Astrocyte of the hippocampus (primary cell): ENCODE measurements around the gene KCTD1.

Experiments
- DNase-seq: peaks from one replicate; pipeline ENCODE4 v3.0.0; 2011; ENCODE audit warnings: low read depth, low spot score

Gene KCTD1

DNA sequence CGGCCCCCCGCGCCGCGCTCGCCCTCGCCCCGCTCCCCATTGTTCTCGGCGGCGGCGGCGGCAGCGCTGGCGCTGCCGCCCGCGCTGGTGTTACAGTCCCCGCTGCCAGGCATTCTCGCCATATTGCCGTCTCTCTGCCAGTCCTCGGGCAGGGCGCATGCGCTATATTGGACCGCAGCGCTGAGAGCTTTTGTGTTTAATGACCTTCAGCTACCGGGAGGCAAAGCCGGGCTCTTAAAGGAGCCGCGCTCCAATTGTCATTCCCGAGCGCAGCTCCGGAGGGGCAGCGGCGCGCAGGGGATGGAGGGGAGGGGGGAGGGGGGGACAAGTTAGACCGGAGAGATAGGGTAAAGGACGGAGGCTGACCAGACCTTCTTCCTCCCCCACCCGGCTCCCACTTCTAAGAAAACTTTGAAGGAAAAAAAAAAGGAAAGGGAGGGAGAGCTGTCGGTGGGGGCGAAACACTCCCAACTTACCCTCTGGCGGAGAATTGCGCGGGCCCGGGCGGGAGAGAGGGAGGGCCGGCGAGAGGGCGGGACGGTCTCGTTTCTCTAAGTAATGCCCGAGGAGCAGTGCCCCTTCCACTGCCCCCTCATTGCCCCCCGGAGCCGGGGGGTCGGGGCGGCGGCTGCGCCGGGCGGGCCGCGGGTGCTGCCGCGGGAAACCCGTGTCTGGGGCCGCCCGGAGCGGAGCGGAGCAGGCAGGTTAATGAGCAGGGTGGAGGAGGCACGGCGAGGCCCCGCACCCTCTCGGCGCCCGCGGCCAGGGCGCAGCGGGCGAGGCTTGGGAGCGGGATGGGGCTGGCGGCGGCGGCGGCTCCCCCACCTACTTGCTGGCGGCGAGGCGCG is at the start of gene KCTD1:
KCTD1 (minus strand) TSS at position 139 of the 848 bp plus-strand sequence; CDS start at position 122, 17 bp downstream.
- DNase-seq: peak; percentile 93

DNA sequence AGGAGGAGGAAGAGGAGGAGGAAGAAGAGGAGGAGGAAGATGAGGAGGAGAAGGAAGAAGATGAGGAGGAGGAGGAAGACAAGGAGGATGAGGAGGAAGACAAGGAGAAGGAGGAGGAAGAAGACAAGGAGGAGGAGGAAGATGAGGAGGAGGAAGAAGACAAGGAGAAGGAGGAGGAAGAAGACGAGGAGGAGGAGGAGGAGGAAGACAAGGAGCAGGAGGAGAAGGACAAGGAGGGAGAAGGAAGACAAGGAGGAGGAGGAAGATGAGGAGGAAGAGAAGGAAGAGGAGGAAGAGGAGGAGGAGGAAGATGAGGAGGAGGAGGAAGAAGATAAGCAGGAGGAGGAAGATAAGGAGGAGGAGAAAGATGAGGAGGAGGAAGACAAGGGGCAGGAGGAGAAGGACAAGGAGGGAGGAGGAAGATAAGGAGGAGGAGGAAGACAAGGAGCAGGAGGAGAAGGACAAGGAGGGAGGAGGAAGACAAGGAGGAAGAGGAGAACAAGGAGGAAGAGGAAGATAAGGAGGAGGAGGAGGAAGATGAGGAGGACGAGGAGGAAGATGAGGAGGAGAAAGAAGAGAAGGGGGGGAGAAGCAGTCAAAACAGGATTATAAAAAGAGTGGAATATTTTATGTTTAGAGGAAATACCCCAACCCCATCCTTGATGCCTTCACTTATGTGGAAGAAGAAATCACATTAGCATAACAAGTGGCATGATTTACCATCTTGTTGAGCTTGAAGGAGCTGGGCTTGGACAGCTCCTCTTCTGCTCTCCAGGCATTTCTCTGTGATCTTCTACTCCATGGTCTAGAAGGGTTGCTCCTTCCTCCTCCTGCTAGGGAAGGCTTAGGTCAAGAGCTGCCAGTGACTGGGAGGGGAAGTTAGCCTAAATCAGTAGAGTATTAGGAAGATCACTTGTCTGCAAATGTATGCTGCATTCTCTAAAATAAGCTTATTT is 45.3 kb upstream of the KCTD1 start:
- no peak for DNase-seq

DNA sequence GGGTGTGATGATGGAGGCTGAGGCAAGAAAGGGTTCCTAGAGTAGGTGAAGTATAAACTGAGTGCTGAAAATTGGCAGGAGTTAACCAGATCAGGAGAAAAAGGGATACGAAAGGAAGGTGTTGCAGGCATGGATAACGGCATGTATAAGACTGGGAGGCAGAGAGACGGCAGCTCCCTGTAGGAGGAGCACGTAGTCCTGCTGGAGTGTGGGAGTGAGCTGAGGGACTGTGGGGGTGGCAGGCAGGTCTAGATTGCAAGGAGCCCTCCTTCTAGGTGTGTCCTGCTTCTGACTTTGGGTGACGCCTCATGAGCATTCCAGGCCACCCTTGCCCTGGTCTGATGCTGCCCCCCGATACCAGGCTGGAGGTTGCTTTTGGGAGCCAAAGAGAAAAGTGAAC is 36.4 kb upstream of the KCTD1 start:
- DNase-seq: no peak

DNA sequence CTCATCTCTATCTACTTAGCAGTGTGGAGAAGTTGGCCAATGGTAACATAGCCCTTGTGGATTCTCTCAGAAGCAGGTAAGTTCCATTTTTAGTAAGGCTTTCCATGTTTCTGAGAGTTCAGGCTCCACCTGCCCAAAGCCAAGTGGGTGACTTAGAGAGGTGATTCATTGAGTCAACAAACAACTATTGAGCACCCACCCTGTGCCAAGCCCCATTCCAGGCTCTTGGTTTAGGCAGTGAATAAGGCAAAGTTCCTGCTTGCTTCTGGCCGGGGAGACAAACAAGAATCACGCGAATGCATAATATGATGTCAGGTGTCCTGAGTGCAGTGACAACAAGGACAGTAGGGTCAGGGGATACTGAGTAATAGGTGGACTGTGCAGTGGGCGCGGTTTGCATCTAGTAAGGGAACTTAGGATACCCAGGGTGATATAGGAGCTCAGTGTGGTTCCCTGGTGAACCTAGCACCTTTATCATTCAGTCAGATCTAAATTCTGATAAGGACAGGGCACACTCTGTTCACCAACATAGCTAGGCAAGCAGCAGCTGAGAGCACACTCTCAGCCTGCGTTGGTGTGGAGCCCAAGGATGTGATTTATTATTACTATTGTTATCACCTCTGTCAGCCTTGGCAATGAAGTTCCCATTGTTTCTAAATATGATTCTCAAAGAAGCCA is 31.7 kb upstream of the KCTD1 start:
- peak; percentile 25 for DNase-seq

DNA sequence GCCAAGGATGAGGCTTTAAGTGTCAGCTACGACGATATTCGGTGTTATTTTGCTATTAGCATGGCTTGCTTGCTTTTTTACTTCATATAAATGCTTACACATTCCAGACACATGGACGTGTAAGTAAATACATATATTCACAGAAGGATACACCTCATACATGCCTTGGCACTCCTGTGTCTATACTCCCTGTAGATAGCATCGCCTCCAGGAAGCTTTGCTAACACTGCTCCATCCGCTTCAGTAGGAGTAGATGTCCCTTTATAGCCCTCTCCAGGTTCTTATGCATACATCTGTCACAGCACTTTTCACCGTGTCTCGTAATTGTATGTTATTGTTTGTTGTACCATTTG is 27.5 kb upstream of the KCTD1 start:
- no peak for DNase-seq

DNA sequence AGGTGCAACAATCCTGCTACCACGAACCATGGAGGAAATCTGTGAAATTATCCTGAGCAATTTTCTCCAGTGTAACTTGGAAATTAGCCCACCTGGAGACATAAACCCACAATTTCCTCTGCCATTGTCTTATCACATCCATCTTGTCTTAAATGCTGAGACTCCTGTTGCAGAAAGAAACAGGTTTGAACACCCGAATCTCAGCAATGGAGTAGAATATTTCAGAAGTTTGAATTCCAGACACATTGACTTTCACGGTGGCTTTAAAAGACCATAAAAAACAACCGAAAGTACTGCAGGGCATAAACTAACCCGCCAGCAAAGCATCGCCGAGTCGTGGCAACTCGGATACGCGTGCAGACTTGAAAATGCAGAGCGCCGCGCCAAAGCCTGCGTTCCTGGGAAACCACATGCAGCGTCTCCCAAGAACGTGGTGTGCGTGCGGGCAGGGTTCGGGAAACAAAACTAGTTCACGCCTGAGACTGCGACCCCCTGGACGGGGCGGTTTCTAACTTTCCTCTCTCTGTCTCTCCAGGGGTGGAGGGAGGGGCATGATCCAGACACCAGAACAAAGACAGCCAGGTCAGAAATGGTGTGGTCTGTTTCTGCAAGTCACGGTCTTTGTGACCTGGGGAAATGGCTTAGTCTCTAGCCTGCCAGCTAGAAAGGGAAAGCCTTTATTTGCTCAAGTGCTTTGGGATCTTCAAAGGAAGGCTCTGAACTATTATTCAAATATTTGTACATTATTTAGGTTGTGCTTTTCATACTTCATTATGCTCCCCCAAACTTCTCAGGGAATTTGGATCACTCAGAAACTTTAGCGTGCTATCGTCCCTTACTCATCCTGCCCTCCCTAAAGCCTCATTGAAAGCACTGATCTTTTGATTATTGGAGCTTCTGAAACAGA is 26.9 kb upstream of the KCTD1 start:
- DNase-seq: peak; percentile 92

DNA sequence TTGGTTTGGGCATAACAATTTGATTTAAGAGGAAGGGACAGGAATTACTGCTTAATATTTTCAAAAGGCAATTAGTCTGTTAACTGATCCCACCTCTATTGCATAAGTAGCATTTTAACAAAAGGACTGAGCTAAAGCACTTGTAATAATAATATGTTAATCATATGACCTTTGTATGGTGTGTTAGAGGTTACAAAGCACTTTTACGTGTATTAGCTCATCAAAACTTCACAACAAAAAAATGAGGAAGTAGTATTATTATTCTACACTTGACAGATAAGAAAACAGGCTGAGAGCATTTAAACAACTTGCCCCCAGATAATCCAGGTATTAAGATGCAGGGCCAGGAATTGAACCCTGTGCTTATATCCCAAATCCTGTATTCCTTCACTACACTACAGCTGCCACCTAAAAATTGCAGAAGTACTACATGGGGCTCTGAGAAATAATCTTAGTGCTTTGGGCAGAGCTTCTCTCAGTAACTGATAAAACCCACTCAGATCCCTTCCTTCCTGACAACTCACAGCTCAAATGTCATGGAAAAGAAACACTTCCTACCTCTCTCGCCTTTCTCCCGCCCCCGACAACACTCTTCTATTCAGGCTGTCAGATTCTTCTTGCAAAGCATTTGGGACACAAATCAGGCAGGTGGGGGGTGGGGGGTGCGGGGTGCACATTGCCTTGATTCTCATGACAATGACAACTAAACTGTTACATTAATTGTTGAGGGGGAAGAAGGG is 20.7 kb upstream of the KCTD1 start:
- no peak for DNase-seq

DNA sequence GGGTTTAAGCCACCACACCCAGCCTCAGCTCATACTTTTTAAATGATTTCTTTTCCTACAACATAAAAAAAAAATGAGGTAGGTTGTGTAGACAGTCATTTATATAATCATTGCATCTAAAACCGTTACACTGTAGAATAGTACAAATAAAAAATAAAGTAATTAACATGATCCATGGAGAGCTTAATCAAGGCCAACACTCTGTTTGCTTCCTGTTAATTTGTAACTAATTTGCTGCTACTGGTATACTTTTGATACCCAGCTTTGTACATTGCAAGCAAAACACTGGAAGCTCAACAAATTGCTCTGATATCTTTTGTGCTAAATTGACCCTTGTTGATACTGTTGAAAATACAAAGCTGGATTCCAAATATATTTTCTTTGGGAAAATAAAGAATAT is 20.2 kb upstream of the KCTD1 start:
- DNase-seq: no peak

DNA sequence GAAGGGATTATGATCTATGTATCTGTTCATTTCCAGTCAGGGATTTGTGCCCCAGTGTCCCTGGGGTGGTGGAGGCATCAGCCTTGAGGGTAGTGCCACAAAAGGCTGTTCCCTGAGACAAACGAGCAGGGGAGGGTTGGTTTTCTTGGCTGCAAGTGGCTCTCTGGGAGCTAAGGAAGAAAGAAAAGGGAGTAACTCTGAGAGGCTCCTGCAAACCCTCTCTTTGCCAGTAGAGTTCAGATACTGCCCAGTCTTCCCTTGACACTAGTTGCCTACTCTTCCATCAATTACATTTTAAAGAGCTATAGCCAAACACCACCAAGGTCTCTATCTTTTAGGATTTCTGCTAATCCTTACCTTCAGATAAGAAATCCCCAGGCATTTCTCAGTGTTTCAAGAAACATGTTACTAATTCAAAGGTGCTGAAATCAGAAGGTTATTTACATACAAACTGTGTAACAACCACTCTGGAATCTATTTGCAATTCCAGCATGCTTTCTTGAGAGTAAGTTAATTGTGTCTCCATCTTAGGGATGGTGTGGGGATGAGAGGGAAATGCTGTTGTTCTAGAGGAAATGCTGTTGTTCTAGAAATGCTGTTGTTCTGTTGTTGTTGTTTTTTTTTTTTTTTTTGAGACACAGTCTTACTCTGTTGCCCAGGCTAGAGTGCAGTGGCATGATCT is 18.7 kb upstream of the KCTD1 start:
- no peak for DNase-seq

DNA sequence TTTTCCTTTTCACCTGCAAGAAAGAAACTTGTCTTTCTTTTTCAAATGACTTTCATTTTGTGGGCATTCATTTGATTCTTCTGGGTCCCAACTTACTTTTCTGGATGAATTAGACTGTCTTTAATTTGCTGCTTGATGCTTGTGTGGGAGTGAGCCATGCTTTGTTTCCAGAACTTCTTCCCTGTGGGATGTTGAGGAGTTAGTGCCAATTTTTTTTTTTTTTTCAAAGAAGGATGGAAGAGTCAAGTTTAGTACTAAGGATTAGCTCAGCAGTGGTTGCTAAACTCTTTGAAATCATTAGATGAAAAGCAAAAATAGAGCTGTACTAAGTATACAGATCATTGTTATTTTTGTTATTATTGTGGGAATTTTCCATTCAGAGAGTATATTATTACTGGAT is 17.2 kb upstream of the KCTD1 start:
- no peak for DNase-seq

DNA sequence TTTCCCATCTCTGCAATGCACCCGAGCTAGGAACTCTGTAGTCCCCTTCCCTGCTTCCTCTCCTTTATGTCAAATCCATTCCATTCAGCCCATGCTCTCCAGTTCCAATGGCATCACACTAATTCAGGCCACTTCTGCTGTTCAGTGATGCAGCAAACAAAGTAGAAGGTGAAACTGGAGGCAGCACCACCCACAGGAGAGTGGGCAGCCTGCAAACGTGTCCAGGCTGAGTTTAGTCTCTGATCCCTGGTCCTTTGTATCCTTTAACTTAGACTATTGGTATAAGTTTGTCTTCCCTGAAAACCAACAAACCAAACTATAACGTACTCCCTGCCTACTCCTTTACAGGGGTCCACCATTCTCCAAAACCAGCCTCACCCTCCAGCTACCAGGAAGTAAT is 14.7 kb upstream of the KCTD1 start:
- DNase-seq: no peak

DNA sequence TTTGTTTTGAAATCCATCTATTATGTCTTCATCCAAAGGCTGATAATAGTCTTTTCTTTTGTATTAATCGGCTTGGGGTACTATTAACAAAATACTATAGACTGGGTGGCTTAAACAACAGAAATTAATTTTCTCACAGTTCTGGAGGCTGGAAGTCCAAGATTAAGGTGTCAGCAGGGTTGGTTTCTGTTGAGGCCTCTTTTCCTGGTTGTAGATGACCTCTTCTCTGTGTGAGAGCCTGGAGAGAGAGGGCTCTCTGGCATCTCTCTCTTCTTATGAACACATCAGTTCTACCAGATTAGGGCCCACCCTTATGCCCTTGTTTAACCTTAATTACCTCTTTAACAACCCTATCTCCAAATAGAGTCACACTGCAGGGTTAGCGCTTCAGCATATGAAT is 14.2 kb upstream of the KCTD1 start:
- no peak for DNase-seq

DNA sequence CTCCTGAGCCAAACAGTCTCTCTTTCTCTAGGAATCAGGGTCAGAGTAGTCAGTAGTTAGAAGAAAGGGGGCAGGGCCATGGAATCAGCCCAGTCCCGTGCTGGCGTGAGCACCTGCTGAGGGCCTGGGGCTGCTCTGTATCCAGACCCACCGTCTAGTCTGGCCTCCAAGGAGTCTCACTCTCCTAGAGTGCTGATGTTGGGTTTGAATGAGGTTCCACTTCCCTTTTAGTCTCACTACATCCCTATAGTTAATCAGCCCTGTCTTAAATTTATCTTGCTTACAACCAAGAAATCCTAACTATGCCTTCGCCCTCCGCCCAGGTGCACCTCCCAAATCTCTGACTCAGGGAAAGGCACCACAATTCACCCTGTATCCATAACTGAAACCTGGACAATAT is 13.4 kb upstream of the KCTD1 start:
- DNase-seq: no peak

DNA sequence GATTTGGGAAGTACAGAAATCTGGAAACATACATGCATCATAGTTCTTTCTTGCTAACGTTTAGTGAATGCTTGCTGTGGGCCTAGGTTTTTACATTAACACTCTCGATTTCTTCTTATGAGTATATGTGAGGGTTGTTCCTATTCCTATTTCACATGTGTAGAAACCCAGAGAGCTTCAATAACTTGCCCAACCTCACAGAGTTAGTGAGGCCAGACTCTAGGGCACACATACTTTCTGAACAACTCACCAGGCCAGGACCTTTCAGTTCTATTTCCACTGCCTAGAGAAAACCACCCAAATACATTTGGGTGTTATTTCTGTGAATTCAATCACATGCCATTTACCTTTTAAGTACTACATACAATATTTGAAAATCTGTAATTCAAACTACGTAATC is 8.2 kb upstream of the KCTD1 start:
- DNase-seq: peak; percentile 43

DNA sequence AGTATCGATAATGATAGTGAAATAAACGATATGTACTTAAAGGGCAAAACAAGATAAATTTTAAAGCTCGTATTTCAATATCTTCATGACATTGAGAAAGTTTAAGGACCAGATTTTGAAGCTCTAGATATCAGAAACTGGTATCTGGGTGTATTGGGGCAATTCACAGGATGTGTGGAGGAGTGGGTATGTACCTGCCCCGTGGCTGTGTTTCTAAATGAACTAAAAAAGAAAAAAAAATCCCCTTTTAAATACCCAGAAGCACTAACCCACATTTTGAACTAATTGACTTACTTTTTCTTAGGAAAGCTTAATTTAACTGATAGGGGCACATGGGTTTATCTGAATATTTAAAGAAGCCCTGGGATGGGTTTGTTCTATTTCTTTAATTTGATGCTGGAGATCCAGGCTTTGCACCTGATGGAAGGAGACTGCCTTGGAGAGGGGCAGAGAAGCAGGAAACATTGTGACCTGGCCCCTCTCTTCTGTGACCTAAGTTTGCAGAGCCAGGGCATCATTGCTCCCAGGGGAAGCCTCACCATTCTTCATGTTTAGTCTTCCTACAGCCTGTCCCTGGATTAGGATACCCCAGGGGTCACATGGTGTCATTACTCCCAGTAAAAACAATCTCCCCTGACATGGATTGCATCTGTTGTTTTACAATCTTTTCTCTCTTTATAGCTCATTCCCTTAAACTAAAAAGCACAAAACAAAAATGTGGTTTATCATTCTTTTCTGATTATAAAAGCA is 7.6 kb upstream of the KCTD1 start:
- no peak for DNase-seq

DNA sequence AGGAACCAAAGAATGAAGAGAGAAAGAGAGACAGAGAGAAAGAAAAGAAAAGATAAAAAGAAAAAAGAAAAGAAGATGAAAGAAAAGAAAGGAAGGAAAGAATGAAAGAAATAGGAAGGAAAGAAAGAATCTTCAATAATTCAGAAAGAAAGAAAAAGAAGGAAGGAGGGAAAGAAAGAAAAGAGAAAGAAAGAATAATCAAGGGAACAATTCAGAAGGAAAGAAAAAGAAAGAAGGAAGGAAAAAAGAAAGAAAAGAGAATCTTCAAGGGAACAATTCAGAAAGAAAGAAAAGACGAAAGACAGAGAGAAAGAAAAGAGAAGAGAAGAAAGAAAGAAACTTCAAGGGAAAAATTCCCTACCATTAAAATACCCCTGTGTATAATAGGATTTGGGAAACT is 5.6 kb upstream of the KCTD1 start:
- DNase-seq: no peak

DNA sequence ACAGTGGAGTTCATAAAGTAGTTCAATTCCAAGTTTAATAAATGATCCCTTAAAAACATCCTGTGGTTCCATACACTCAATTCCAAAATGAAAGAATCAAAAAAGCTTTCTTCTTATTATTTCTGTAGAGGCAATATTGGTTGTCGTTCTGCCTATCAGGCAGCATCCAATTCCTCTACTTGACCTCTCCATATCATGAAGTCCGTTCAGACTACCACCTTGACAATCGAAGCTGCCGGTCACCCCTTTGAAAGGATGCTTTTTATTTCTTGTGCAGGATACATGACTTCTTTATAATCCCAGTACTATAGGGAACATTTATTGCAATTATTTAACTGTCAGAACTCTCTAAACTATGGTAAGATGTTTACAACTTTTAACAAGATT is 3.3 kb upstream of the KCTD1 start:
- no peak for DNase-seq

DNA sequence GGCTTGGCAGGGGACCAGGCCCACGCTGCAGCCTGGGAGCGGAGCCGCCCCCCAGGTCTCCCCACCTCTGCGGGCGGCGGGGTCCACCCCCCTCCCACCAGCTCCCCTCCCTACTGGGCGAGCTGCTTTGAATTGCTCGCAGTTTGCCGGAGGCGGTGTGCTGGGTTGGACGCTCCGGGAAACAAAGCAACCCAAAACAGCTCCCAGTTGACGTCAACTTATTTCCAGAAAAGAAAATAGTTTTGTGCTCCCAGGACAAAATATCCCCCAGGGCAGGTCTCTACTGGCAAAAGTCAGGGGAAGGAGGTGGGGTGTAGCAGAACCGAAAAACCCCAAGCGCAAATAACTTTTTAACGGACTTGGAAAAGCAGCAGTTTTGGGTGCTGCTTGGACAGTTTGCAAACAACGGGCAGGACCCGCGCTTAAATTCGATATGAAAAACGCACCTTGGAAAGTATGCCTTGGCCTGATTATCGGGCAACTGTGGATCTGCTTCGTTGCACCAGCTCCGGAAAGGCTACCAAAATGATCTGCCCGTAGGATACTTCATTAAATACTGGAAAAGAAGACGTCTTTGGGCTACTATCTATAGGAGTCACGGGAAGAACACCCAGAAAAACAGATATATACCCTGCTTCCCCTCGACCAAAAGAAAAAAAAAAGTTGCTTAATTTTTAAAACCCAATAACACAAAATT is 2.8 kb upstream of the KCTD1 start:
- peak; percentile 64 for DNase-seq
